Stimulated activated CD4-positive, alpha-beta T cell treated with anti-CD3 and anti-CD28 coated beads, Interleukin-1b, Interleukin-23, amount 100 ng/mL, for 24 hours (primary cell): ENCODE results near the gene EMX2.
"Not testable (repeated sequence)": the region's sequence is repeated elsewhere in the genome, so short reads cannot be mapped to it uniquely, and the experiment has no call there.

Experiments used
- DNase-seq, 4 experiments: peaks; one replicate each; pipeline ENCODE4 v3.0.0-alpha.2; 2020; ENCODE audit warnings: low read depth in 4 of 4, low spot score in 1 of 4

Gene EMX2

DNA sequence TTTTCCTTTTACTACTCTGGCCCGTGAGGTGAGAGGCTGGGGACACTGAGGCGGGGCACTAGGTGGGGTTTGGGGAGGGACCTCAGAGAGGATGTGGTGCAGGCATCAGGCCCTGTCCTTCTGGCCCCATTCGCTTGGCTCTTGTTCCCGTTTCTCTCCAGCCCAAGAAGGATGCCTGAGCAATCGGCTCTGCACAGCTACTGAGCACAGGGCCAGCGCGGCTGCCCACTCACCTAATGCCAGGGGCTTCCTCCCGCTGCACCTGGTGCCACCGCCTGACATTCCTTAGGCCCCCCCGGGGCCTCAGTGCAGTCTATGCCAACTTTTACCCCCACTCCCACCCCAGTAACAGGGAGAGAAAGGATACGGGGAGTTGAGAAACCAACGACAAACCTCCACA, 12.5 kb downstream of the EMX2 start:
- DNase-seq, result no peak

DNA sequence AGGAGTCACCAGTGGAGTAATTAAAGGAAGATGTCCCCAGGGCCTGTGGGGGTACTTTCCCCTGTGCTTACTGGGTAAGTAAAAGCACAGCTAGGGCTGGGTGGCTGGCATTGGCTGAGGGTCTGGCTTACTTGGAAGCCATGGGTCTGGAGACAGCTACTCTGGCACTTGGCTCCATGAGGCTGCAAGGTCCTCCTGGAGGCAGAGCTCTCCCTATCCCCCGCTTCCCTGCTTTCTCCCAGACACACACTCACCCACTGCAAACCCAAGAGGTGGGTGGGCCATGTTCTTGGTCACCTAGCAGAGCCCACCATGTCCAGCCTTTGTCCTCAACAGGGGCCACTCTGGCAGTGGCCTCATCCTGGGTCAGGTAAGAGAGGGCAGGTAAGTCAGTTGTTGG, 13.3 kb downstream of the EMX2 start:
- no peak for DNase-seq

DNA sequence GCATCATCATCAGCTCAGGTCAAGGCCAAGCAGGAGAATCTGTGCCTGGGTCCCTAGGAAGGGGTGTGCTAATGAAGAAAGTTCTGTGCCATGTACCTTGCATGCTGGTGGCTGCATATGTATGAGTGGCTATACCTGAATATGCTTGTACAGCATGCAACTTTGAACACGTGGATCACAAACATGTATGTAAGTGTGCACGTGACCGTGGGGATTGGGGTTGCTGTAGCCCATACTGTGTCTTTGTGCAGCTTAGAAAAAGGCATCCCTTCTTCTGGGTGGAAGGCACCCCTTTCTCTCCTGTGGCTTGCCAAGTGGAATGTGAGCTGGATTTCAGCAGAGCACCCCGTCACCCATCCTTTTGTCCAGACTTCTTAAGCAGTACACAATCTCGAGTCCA, 13.8 kb downstream of the EMX2 start:
- no peak for DNase-seq

DNA sequence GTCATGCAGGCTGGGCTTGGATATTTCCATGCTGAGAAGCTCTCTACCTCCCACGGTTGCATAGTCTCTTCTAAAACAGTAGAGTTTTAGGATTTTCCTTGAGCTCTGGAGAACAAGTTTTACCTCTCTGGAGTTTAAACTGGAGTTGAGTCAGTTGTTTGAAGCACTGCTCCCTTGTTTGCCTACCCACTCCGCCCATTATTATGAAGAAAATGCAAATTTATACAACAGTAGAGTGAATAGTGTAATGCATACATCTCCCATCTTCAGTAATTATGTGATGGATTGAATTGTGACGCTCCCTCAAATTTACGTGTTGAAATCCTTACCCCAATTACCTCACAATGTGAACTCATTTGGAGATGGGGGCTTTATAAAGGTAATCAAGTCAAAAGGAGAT, 17.2 kb downstream of the EMX2 start:
- no peak for DNase-seq

GRCh38 chr10:117560942-117561341, 18.4 kb downstream of the EMX2 start:
- DNase-seq, result no peak

DNA sequence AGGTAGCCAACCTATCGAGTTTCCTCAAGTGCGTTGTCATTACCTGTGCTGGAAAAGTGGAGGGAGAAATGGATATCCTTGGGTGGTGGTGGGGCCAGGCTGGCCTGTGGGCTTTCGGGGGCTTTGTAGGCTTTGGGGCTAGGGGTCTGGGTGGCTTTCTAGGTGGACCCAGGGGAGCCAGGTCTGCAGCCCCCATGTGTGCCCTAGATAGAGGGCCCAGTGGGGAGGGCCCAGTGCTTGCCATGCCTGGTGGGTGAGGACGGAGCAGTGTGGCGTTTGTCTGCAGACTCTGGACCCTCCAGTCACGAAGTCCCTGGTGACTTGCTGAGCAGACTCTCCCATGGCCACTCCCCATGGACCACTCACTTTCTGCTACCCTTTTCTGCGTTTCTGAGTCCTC, 19.7 kb downstream of the EMX2 start:
- DNase-seq, result no peak

GRCh38 chr10:117562896-117563737, 20.6 kb downstream of the EMX2 start:
- DNase-seq, result no peak

GRCh38 chr10:117563780-117564179, 21.2 kb downstream of the EMX2 start:
- no peak for DNase-seq

- no peak for DNase-seq
These were observed 22.5 kb downstream of the EMX2 start for GRCh38 chr10:117565068-117565467.

DNA sequence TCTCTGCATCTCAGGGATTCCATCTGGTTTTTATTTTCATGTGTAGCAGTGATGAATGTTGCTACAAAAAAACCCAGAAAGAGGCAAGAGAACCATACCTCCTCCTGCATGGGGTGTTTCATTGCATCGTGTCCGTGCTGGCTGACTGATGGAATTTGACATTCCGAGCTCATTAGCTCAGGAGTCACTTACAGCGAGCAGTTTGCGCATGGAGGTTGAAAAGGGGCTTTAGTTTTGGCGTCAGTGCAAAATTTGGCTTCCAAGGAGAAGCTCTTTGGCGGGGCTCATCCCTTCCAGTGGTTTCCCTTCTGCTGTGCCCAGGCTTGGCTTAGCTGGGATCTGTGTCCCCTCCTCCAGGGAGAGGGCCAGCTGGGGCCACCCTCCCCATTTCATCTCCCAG, 25.8 kb downstream of the EMX2 start:
- no peak for DNase-seq

GRCh38 chr10:117569610-117570390, 27.3 kb downstream of the EMX2 start:
- no peak for DNase-seq

- DNase-seq, result no peak
These were observed 28.3 kb downstream of the EMX2 start for GRCh38 chr10:117570880-117571279.

DNA sequence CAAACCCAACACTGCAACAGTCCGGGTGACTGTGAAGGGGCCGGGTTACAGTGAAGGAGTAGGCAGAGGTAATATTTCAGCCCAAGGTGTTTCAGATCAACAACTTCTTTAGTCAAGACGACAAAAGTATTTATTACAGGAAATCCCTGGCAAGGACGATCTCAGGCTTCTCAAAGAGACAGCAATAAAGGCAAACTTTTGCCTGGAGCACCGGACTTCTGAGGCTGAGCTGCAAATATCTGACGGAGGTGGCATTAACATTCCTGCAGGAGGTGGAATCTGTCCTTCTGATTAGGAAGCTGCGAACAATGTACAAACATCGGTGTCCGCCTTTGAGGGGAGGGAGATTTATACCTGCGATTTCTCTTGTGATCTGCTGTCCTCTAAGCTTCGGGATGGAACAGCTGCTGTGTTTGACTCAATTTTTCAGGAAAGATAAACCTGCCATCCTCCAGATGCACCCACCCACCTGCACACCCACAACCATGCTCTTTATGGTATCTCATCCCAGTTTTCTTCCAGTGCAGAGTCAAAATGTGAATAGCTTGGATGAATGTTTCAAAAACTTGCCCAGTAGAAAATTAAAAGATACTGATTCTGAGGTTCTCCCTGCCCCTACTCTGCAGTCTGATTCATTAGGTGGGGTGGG, 32.1 kb downstream of the EMX2 start:
- no peak for DNase-seq

- DNase-seq, result no peak
These were observed 35.9 kb downstream of the EMX2 start for GRCh38 chr10:117578490-117578889.

DNA sequence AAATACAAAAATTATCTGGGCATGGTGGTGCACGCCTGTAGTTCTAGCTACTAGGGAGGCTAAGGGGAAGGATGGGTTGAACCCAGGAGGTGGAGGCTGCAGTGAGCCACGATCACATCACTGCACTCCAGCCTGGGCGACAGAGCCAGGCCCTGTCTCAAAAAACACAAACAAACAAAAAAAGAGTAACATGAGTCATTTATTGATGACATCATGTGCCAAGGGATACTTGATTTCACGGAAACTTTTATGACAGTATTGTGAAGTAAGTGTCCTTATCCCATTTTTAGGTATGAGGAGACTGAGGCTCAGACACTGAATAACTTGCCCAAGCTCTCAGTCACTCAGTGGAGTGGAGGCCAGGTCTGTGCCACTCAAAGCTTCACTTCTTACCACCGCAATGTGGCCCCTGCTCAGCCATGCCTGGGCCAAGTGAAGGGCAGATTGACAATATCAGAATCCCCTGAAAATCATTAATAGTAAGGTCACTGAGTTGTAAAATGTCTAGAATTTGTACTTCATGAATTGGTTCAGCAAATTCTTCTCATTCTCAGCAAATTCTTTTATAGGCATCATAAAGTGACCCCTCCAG, 36.5 kb downstream of the EMX2 start:
- DNase-seq, result no peak

DNA sequence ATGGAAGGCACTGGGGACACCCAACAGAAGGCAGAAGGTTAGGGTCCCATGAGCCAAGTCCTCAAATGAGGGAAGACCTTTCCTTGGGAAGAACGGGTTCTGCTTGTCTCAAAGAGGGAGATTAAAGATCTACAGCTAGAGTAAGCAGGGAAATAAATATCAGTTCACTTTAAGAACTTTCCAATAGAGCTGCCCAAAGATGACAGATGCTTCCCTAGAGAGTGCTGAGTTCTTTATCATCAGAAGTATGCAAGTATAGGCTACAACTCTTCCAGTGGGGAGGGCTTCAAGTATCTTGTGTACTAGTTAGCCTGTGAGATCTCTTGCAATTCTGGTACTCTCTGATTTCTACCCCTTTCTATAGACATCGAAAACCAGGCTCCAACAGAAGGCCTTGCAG, 39.4 kb downstream of the EMX2 start:
- DNase-seq, result no peak

DNA sequence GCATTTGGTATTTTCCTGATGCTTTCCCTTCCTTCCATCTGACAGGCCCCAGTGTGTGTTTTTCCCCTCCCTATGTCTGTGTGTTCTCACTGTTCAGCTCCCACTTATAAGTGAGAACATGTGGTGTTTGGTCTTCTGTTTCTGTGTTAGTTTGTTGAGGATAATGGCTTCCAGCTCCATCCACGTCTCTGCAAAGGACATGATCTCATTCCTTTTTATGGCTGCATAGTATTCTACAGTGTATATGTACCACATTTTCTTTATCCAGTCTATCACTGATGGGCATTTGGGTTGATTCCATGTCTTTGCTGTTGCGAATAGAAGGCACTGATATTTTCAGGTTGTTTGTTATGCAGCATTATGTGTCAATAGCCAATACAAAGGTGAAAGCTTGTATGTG, 42.3 kb downstream of the EMX2 start:
- not testable (repeated sequence) for DNase-seq

DNA sequence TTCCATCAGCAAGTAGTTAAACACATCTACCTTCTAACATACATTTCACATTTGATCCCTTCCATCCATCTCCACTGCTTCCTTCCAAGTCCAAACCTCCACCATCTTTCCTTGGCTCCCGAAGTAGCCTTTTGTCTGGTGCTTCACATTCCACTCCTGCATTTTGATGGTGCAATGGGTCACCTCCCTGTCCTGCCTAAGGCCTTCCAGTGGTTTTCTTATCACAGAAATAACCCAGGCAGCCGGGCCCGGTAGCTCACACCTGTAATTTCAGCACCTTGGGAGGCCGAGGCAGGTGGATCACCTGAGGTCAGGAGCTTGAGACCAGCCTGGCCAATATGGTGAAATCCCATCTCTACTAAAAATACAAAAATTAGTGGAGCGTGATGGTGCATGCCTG, 44.5 kb downstream of the EMX2 start:
- no peak for DNase-seq

DNA sequence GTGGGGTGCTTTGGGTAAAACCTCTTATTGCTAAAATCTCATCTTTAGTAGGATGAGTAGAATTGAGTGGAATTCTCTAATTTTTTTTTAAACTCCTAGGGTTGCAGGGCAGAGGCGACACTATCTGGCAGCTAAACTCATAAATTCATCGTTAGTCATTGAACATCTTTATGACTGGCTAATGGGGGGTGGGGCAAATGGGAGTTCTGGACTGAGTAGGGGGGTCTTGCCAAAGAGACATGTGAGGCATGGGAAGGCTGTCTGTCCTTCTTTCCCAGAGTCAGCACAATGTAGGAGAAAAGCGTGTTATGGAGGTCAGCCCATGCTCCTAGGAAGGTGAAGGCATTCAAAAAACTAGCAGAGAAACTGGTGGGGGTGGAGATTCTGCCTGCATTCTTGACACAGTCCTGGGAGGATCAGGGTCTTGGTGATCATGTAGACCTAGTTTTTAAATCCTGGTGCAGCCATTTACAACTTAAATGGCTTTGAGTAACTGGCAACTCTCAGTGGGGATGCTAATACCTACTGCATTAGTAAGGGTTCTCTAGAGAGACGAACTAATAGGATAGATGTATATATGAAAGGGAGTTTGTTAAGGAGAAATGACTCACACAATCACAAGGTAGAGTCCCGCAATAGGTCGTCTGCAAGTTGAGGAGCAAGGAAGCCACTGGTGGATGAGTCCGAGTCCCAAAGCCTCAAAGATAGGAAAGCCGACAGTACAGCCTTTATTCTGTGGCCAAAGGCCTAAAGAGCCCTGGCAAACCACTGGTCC, 47.7 kb downstream of the EMX2 start:
- no peak for DNase-seq

GRCh38 chr10:117591043-117591442, 48.5 kb downstream of the EMX2 start:
- no peak for DNase-seq

DNA sequence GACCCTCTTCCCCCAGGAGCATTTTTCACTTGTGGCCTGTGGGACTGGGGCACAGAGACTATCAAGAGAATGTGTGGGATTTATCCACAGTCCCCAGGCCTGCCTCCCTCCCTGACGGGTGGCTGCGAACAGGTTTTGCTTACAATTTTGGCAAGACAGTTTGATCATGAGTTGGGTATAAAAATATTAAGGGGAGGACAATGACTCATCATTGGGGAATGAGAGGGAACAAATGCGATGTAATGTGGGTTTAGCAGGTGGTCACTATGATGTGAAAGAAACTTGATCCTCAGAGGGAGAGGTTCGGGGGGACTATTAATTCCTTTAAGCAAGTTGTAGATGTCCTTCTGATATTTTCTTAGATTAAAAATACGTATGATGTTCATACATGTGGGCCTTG, 52.2 kb downstream of the EMX2 start:
- no peak for DNase-seq
